ENCODE results near the gene CYB5R4. TPM values are rescaled to one million over a fixed set of nuclear protein-coding genes. Genes with fewer than 3 reads are reported as not detected.

CYB5R4 gene
- total RNA-seq, 1 experiment from 2014 or later, result 23.8 TPM

- ChIA-PET CTCF (no interaction called here), POLR2A (ENCODE audit: low non-redundant PET) (no interaction called here)
- no peak for TF ChIP-seq CTCF (conservative IDR thresholded peaks at IDR 0.05; ENCODE audit: low read depth, low read length)
- no peak for TF ChIP-seq EZH2 (IDR thresholded peaks at IDR 0.05; ENCODE audit: borderline replicate concordance, low read depth, low read length, poor library complexity, severe bottlenecking)
These were observed 138.6 kb downstream of the CYB5R4 start for GRCh38 chr6:83998021-83998584.

GRCh38 chr6:84001119-84001518 is 141.6 kb downstream of the CYB5R4 start:
- Histone ChIP-seq H3K27ac (ENCODE audit: low read depth, low read length, poor library complexity, severe bottlenecking) (no peak overlapping the region), H3K9me3 (ENCODE audit: low read depth, low read length, poor library complexity, severe bottlenecking) (no peaks in the 10 kb centered on the region), H3K4me1 (ENCODE audit: insufficient read depth, low read length, poor library complexity, severe bottlenecking) (no peaks in the 10 kb centered on the region), H3K4me3 (ENCODE audit: low read depth, low read length, poor library complexity, severe bottlenecking) (no peak overlapping the region), H3K36me3 (ENCODE audit: insufficient read depth, low read length, poor library complexity, severe bottlenecking) (no peaks in the 10 kb centered on the region), H3K27me3 (replicated peaks; ENCODE audit: insufficient read depth, low read depth, low read length, poor library complexity) (no peaks in the 10 kb centered on the region)
- POLR2A ChIA-PET (ENCODE audit: low non-redundant PET), result no interaction called here
- BruUV-seq (replicated peaks), result no TSS peak
- intact Hi-C loops (cut with micrococcal nuclease; ENCODE audit: unreplicated experiment), result no loop called here
- DNase-seq (ENCODE audit: low spot score), result no peak
- TF ChIP-seq CTCF (conservative IDR thresholded peaks at IDR 0.05; ENCODE audit: low read depth, low read length) (no peak), EZH2 (IDR thresholded peaks at IDR 0.05; ENCODE audit: borderline replicate concordance, low read depth, low read length, poor library complexity, severe bottlenecking) (no peak)
- CTCF ChIA-PET, result no interaction called here

More at GRCh38 chr6:83998021-83998584, 138.6 kb downstream of the CYB5R4 start:
- BruUV-seq (replicated peaks), result no TSS peak
- no peak for DNase-seq (ENCODE audit: low spot score)
- H3K27ac ChIP-seq (ENCODE audit: low read depth, low read length, poor library complexity, severe bottlenecking), result no peak overlapping the region
- H3K36me3 ChIP-seq (ENCODE audit: insufficient read depth, low read length, poor library complexity, severe bottlenecking), result no peaks in the 10 kb centered on the region
- intact Hi-C loops (cut with micrococcal nuclease; ENCODE audit: unreplicated experiment), result no loop called here
- no peaks in the 10 kb centered on the region for H3K27me3 ChIP-seq (replicated peaks; ENCODE audit: insufficient read depth, low read depth, low read length, poor library complexity)
- H3K9me3 ChIP-seq (ENCODE audit: low read depth, low read length, poor library complexity, severe bottlenecking), result no peaks in the 10 kb centered on the region
- H3K4me1 ChIP-seq (ENCODE audit: insufficient read depth, low read length, poor library complexity, severe bottlenecking), result no peaks in the 10 kb centered on the region
- no peak overlapping the region for H3K4me3 ChIP-seq (ENCODE audit: low read depth, low read length, poor library complexity, severe bottlenecking)

- no peaks in the 10 kb centered on the region for H3K27me3 ChIP-seq (replicated peaks; ENCODE audit: insufficient read depth, low read depth, low read length, poor library complexity)
- TF ChIP-seq CTCF (conservative IDR thresholded peaks at IDR 0.05; ENCODE audit: low read depth, low read length), result no peak
- TF ChIP-seq EZH2 (IDR thresholded peaks at IDR 0.05; ENCODE audit: borderline replicate concordance, low read depth, low read length, poor library complexity, severe bottlenecking), result no peak
These were observed 142.7 kb downstream of the CYB5R4 start for GRCh38 chr6:84002226-84002625.

More at GRCh38 chr6:84002226-84002625, 142.7 kb downstream of the CYB5R4 start:
- H3K4me3 ChIP-seq (ENCODE audit: low read depth, low read length, poor library complexity, severe bottlenecking), result no peak overlapping the region
- H3K4me1 ChIP-seq (ENCODE audit: insufficient read depth, low read length, poor library complexity, severe bottlenecking), result no peaks in the 10 kb centered on the region
- intact Hi-C loops (cut with micrococcal nuclease; ENCODE audit: unreplicated experiment), result no loop called here
- POLR2A ChIA-PET (ENCODE audit: low non-redundant PET), result no interaction called here
- no peaks in the 10 kb centered on the region for H3K36me3 ChIP-seq (ENCODE audit: insufficient read depth, low read length, poor library complexity, severe bottlenecking)
- DNase-seq (ENCODE audit: low spot score), result no peak
- H3K9me3 ChIP-seq (ENCODE audit: low read depth, low read length, poor library complexity, severe bottlenecking), result no peaks in the 10 kb centered on the region
- H3K27ac ChIP-seq (ENCODE audit: low read depth, low read length, poor library complexity, severe bottlenecking), result no peak overlapping the region
- CTCF ChIA-PET, result no interaction called here
- BruUV-seq (replicated peaks), result no TSS peak
